H9 (cell line): ENCODE data around the gene ATF4. TPM values are rescaled to one million over a fixed set of nuclear protein-coding genes. Genes with fewer than 3 reads are reported as not detected.
A peak's percentile ranks its signal among the peaks of the same experiment; 100 is the strongest.

ENCODE experiments used
- DNase-seq: peaks from one replicate; pipeline ENCODE4 v3.0.0-alpha.2; 2017
- H2AFZ ChIP-seq: one replicate; pipeline ENCODE4 v1.6.1; 2013; ENCODE audit warnings: mild to moderate bottlenecking, low read length, control low read depth, moderate library complexity
- H2AK5ac ChIP-seq: 2 replicates; pipeline ENCODE4 v1.6.1; 2013; ENCODE audit warnings: low read length, control low read depth, mixed read lengths; ENCODE audit not compliant: insufficient read length
- H2BK120ac ChIP-seq: one replicate; pipeline ENCODE4 v1.6.1; 2013; ENCODE audit warnings: low read depth, mild to moderate bottlenecking, low read length, control low read depth, inconsistent platforms; ENCODE audit not compliant: poor library complexity, severe bottlenecking
- H2BK12ac ChIP-seq: 2 replicates; pipeline ENCODE4 v1.6.1; 2013; ENCODE audit warnings: low read length, control low read depth, mixed read lengths, low read depth; ENCODE audit not compliant: insufficient read length
- H2BK15ac ChIP-seq: 2 replicates; pipeline ENCODE4 v1.6.1; 2013; ENCODE audit warnings: low read depth, low read length, control low read depth
- H2BK20ac ChIP-seq: one replicate; pipeline ENCODE4 v1.6.1; 2013; ENCODE audit warnings: low read depth, mild to moderate bottlenecking, low read length, control low read depth, inconsistent platforms; ENCODE audit not compliant: poor library complexity, severe bottlenecking
- H2BK5ac ChIP-seq: 2 replicates; pipeline ENCODE4 v1.6.1; 2013; ENCODE audit warnings: low read length, control low read depth, mixed read lengths; ENCODE audit not compliant: insufficient read length
- H3K14ac ChIP-seq: 2 replicates; pipeline ENCODE4 v1.6.1; 2013; ENCODE audit warnings: low read length, control low read depth; ENCODE audit not compliant: insufficient read depth
- H3K18ac ChIP-seq: 2 replicates; pipeline ENCODE4 v1.6.1; 2013; ENCODE audit warnings: low read depth, mild to moderate bottlenecking, mixed read lengths, low read length, control low read depth; ENCODE audit not compliant: insufficient read length
- H3K23ac ChIP-seq: 2 replicates; pipeline ENCODE4 v1.6.1; 2013; ENCODE audit warnings: low read length, control low read depth, mixed read lengths, low read depth; ENCODE audit not compliant: insufficient read length
- H3K23me2 ChIP-seq: 2 replicates; pipeline ENCODE4 v1.6.1; 2013; ENCODE audit warnings: low read depth, mild to moderate bottlenecking, mixed read lengths, low read length, control low read depth; ENCODE audit not compliant: insufficient read length, poor library complexity, severe bottlenecking
- H3K27ac ChIP-seq: 2 replicates; pipeline ENCODE4 v1.5.1; 2013; ENCODE audit warnings: low read length, control low read depth, mixed read lengths, low read depth; ENCODE audit not compliant: insufficient read length
- H3K27me3 ChIP-seq: 2 replicates; pipeline ENCODE4 v1.6.1; 2013; ENCODE audit warnings: low read length, control low read depth, inconsistent platforms; ENCODE audit not compliant: insufficient read depth
- H3K4ac ChIP-seq: 2 replicates; pipeline ENCODE4 v1.6.1; 2013; ENCODE audit warnings: low read depth, mild to moderate bottlenecking, control low read depth, inconsistent platforms, low read length, moderate library complexity
- H3K4me1 ChIP-seq: 2 replicates; pipeline ENCODE4 v1.6.1; 2013; ENCODE audit warnings: low read length, control low read depth, inconsistent platforms; ENCODE audit not compliant: insufficient read depth
- H3K4me2 ChIP-seq: 2 replicates; pipeline ENCODE4 v1.6.1; 2013; ENCODE audit warnings: low read length, control low read depth, mixed read lengths; ENCODE audit not compliant: insufficient read length, insufficient read depth
- H3K56ac ChIP-seq: 2 replicates; pipeline ENCODE4 v1.6.1; 2013; ENCODE audit warnings: low read depth, mild to moderate bottlenecking, mixed read lengths, low read length, control low read depth; ENCODE audit not compliant: insufficient read length
- H3K79me1 ChIP-seq: 2 replicates; pipeline ENCODE4 v1.6.1; 2013; ENCODE audit warnings: low read depth, mild to moderate bottlenecking, moderate library complexity, low read length, control low read depth, inconsistent platforms; ENCODE audit not compliant: insufficient read depth, poor library complexity, severe bottlenecking
- H3K79me2 ChIP-seq: 2 replicates; pipeline ENCODE4 v1.6.1; 2013; ENCODE audit warnings: low read length, control low read depth, inconsistent platforms; ENCODE audit not compliant: insufficient read depth
- H3K9ac ChIP-seq: 2 replicates; pipeline ENCODE4 v1.6.1; 2013; ENCODE audit warnings: low read length, control low read depth, mixed read lengths; ENCODE audit not compliant: insufficient read length; ENCODE audit errors: extremely low read depth
- H3K9me3 ChIP-seq: one replicate; pipeline ENCODE4 v1.6.1; 2013; ENCODE audit warnings: low read depth, low read length, inconsistent platforms; ENCODE audit not compliant: control insufficient read depth
- H3T11ph ChIP-seq: one replicate; pipeline ENCODE4 v1.6.1; 2013; ENCODE audit warnings: mild to moderate bottlenecking, low read length, control low read depth, inconsistent platforms
- H4K20me1 ChIP-seq: one replicate; pipeline ENCODE4 v1.6.1; 2013; ENCODE audit not compliant: control insufficient read depth, insufficient read length, insufficient read depth
- H4K5ac ChIP-seq: 2 replicates; pipeline ENCODE4 v1.6.1; 2013; ENCODE audit warnings: low read depth, mild to moderate bottlenecking, mixed read lengths, low read length, control low read depth; ENCODE audit not compliant: insufficient read length
- H4K8ac ChIP-seq: replicated peaks from 2 replicates; pipeline ENCODE4 v1.6.1; 2013; ENCODE audit warnings: low read length, control low read depth, mixed read lengths, low read depth; ENCODE audit not compliant: insufficient read length
- H4K91ac ChIP-seq: 2 replicates; pipeline ENCODE4 v1.6.1; 2013; ENCODE audit warnings: low read depth, mild to moderate bottlenecking, moderate library complexity, mixed read lengths, low read length, control low read depth; ENCODE audit not compliant: insufficient read length
- H3K27ac Mint-ChIP-seq, 3 experiments: 2 replicates in 2 of 3; 3 replicates in 1 of 3; pipeline ENCODE4 v1.8.0; 2020 to 2021; ENCODE audit warnings: mixed read lengths in 3 of 3, mild to moderate bottlenecking in 1 of 3, moderate library complexity in 1 of 3
- H3K27me3 Mint-ChIP-seq: 2 replicates; pipeline ENCODE4 v1.8.0; 2021; ENCODE audit warnings: low read depth, mild to moderate bottlenecking, moderate library complexity, mixed read lengths
- H3K36me3 Mint-ChIP-seq, 3 experiments: 2 replicates in 2 of 3; 3 replicates in 1 of 3; pipeline ENCODE4 v1.8.0; 2020 to 2021; ENCODE audit warnings: low read depth in 3 of 3, mixed read lengths in 3 of 3; ENCODE audit not compliant: insufficient read depth in 1 of 3
- H3K4me1 Mint-ChIP-seq, 2 experiments: 2 replicates each; pipeline ENCODE4 v1.8.0; 2020; ENCODE audit warnings: mixed read lengths in 2 of 2
- H3K4me3 Mint-ChIP-seq, 2 experiments: 2 replicates in 1 of 2; 3 replicates in 1 of 2; pipeline ENCODE4 v1.8.0; 2020 to 2021; ENCODE audit warnings: mild to moderate bottlenecking in 2 of 2, mixed read lengths in 2 of 2, moderate library complexity in 1 of 2
- H3K9me3 Mint-ChIP-seq, 2 experiments: 2 replicates in 1 of 2; 3 replicates in 1 of 2; pipeline ENCODE4 v1.8.0; 2020; ENCODE audit warnings: mild to moderate bottlenecking in 2 of 2, mixed read lengths in 2 of 2, moderate library complexity in 1 of 2
- WGBS: extraction: QIAGEN DNeasy Blood & Tissue Kit; methylation state at CpG from one replicate; pipeline ENCODE4 v1.1.7; 2013; ENCODE audit warnings: missing lambda C conversion rate, low lambda C conversion rate, mixed read lengths; ENCODE audit not compliant: insufficient read length; ENCODE audit errors: extremely low coverage; 5-methylcytosine and 5-hydroxymethylcytosine counted together
- total RNA-seq: library from RNA; stranded (reverse); gene quantifications from 2 replicates; pipeline ENCODE4 v1.2.1, GENCODE V29; 2021
- TF ChIP-seq, protein P1 (sequence below): fragments of 200-600 bp; sonication (generic); conservative IDR thresholded peaks from 3 replicates; pipeline ENCODE4 v1.8.0; 2021; ENCODE audit warnings: antibody characterized with exemption, mild to moderate bottlenecking

The ATF4 gene
- total RNA-seq, 1 experiment from 2014 or later, result 455 TPM

DNA sequence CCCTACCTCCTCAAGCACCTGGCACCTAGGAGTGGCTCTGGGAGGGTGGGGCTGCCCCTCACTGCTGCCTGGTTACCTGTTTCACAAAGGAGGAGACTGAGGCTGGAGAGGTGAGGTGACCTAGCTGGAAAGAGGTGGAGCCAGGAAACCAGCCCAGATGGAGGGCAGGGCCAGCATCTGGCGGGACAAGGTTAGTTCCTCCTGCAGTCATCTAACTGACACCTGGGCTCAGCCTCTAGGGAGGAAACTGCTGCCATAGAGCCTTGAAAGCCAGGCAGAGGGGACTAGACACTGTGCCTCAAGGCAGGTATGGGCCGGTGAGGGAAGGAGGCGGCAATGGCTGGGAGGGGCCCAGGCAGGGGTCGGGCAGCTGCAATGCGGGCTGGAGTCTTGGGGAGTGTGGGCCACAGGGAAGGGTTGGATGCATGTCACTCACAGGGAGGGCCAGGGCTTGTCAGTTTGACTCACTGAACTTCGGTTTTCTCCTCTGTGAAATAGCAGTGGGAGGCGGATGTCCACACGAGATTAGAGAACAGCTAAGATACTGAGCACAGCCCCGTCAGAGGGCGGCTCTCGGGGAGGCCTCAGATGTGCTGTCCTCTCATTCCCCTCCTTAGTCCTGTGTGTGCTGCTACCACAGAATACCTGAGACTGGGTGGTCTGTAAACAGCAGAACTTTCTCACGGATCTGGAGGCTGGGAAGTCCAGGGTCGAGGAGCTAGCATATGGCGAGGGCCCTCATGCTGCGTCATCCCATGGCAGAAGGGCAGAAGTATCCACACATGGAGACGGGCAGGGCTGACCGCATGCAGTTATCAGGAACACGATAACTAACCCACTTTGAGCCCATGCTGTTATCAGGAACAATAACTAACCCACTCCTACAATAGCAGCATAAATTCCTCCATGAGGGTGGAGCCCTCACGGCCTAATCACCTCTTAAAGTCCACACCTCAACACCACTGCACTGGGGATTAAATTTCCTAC lies 47.5 kb upstream of the ATF4 start:
- Histone ChIP-seq H4K5ac (no peak overlapping the region), H3T11ph (no peak overlapping the region), H4K8ac (no peak overlapping the region), H3K4me1 (peaks cover 3% of the 10 kb centered on the region; the same call in 1 of the 2 replicates), H3K23me2 (no peaks in the 10 kb centered on the region), H3K9ac (no peak overlapping the region), H3K56ac (no peak overlapping the region), H2AFZ (no peak overlapping the region), H2BK5ac (no peak overlapping the region), H2BK120ac (no peak overlapping the region), H3K27me3 (no peaks in the 10 kb centered on the region), H2AK5ac (no peak overlapping the region), H3K4ac (no peak overlapping the region), H2BK20ac (no peak overlapping the region), H3K27ac (no peak overlapping the region), H4K20me1 (peaks cover 2% of the 10 kb centered on the region), H3K9me3 (no peaks in the 10 kb centered on the region), H2BK15ac (no peak overlapping the region), H3K14ac (no peak overlapping the region), H3K79me1 (no peaks in the 10 kb centered on the region), H2BK12ac (no peak overlapping the region), H3K4me2 (no peak overlapping the region), H3K23ac (no peak overlapping the region), H3K79me2 (no peaks in the 10 kb centered on the region), H3K18ac (no peak overlapping the region), H4K91ac (no peak overlapping the region)
- TF ChIP-seq, protein P1, sequence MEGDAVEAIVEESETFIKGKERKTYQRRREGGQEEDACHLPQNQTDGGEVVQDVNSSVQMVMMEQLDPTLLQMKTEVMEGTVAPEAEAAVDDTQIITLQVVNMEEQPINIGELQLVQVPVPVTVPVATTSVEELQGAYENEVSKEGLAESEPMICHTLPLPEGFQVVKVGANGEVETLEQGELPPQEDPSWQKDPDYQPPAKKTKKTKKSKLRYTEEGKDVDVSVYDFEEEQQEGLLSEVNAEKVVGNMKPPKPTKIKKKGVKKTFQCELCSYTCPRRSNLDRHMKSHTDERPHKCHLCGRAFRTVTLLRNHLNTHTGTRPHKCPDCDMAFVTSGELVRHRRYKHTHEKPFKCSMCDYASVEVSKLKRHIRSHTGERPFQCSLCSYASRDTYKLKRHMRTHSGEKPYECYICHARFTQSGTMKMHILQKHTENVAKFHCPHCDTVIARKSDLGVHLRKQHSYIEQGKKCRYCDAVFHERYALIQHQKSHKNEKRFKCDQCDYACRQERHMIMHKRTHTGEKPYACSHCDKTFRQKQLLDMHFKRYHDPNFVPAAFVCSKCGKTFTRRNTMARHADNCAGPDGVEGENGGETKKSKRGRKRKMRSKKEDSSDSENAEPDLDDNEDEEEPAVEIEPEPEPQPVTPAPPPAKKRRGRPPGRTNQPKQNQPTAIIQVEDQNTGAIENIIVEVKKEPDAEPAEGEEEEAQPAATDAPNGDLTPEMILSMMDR, result no peak
- no peaks in the 10 kb centered on the region for H3K9me3 Mint-ChIP-seq
- peak overlapping the region in 1 of 2 experiments; percentile 40; a peak in 1 of 5 replicates for H3K4me3 Mint-ChIP-seq
- H3K27me3 Mint-ChIP-seq, result peaks cover 8% of the 10 kb centered on the region
- WGBS, result no CpG with 5 or more reads among the region's 19 CpGs
- peak overlapping the region in 2 of 3 experiments; percentile 32 to 55; a peak in 1 of 7 replicates for H3K27ac Mint-ChIP-seq
- DNase-seq, result peak; percentile 57
- H3K4me1 Mint-ChIP-seq, result peaks cover 49 to 69% of the 10 kb centered on the region in 2 experiments
- no peaks in the 10 kb centered on the region for H3K36me3 Mint-ChIP-seq
